GM19452 (cell line): ENCODE measurements around the gene STK32C.

ENCODE experiments used
- ATAC-seq: cut with Tn5 transposase; IDR thresholded peaks from one replicate; pipeline ENCODE4 v1.9.1; 2021; ENCODE audit not compliant: unreplicated experiment

Gene STK32C

GRCh38 chr10:132289439-132289838, 18.3 kb downstream of the STK32C start:
- ATAC-seq: no peak

GRCh38 chr10:132283604-132284382, 24.0 kb downstream of the STK32C start:
- ATAC-seq: no peak

- ATAC-seq: no peak
These were observed 24.8 kb downstream of the STK32C start for GRCh38 chr10:132282667-132283603.

GRCh38 chr10:132281915-132282666, 25.7 kb downstream of the STK32C start:
- no peak for ATAC-seq

GRCh38 chr10:132280646-132281074, 27.1 kb downstream of the STK32C start:
- no peak for ATAC-seq

- no peak for ATAC-seq
These were observed 27.7 kb downstream of the STK32C start for GRCh38 chr10:132279873-132280645.

- ATAC-seq: no peak
These were observed 30.4 kb downstream of the STK32C start for GRCh38 chr10:132277311-132277741.

- no peak for ATAC-seq
These were observed 31.0 kb downstream of the STK32C start for GRCh38 chr10:132276706-132277105.

GRCh38 chr10:132276179-132276675, 31.5 kb downstream of the STK32C start:
- ATAC-seq: no peak

- no peak for ATAC-seq
These were observed 32.1 kb downstream of the STK32C start for GRCh38 chr10:132275426-132276178.

- ATAC-seq: no peak
These were observed 32.8 kb downstream of the STK32C start for GRCh38 chr10:132274986-132275385.

GRCh38 chr10:132274581-132274980, 33.2 kb downstream of the STK32C start:
- no peak for ATAC-seq

GRCh38 chr10:132273966-132274365, 33.8 kb downstream of the STK32C start:
- no peak for ATAC-seq

GRCh38 chr10:132273304-132273944, 34.3 kb downstream of the STK32C start:
- ATAC-seq: no peak

GRCh38 chr10:132272231-132272971, 35.3 kb downstream of the STK32C start:
- no peak for ATAC-seq

- no peak for ATAC-seq
These were observed 36.1 kb downstream of the STK32C start for GRCh38 chr10:132271458-132272230.

GRCh38 chr10:132270721-132271457, 36.9 kb downstream of the STK32C start:
- ATAC-seq: no peak
